ENCODE results near the gene DIPK2B. TPM values are rescaled to one million over a fixed set of nuclear protein-coding genes. Genes with fewer than 3 reads are reported as not detected.

The DIPK2B gene
- total RNA-seq, 4 donors from 2014 or later: 11.6 to 39.1 (median 24.4) TPM

DNA sequence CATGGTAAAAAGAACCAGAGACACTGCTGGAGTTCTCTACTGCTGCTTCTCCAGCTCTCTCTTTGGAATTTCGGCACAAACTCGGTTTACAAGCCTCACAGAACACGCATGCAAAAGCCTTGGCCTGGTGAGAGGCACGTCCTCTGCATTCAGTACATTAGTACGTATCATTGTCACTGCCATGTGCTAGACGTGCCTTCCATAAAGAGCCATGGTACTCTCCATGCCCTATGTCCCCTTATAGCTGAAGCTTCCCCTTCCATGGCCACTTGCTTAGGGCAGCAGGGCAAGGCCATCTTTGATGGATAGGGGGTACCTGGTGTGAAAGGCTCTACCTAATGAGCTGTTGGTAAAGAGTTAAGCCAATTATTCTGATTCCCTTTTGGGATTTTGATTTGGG lies 35.0 kb downstream of the DIPK2B start:
- no peak overlapping the region for H3K4me3 ChIP-seq (replicated peaks in 1 of 3)
- intact Hi-C loops (cut with DNase I): no loop called here
- 93% methylated on average over 6 of the region's 6 CpGs; no CpG with 5 or more reads in 1 of the 2 donors for WGBS, 2 donors
- no peaks in the 10 kb centered on the region for H3K36me3 ChIP-seq
- H3K27ac ChIP-seq: no peak overlapping the region
- H3K4me1 ChIP-seq: no peaks in the 10 kb centered on the region
- DNase-seq: no peak
- TF ChIP-seq POLR2A (IDR thresholded peaks at IDR 0.05): no peak
- TF ChIP-seq, protein P1, sequence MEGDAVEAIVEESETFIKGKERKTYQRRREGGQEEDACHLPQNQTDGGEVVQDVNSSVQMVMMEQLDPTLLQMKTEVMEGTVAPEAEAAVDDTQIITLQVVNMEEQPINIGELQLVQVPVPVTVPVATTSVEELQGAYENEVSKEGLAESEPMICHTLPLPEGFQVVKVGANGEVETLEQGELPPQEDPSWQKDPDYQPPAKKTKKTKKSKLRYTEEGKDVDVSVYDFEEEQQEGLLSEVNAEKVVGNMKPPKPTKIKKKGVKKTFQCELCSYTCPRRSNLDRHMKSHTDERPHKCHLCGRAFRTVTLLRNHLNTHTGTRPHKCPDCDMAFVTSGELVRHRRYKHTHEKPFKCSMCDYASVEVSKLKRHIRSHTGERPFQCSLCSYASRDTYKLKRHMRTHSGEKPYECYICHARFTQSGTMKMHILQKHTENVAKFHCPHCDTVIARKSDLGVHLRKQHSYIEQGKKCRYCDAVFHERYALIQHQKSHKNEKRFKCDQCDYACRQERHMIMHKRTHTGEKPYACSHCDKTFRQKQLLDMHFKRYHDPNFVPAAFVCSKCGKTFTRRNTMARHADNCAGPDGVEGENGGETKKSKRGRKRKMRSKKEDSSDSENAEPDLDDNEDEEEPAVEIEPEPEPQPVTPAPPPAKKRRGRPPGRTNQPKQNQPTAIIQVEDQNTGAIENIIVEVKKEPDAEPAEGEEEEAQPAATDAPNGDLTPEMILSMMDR (IDR thresholded peaks at IDR 0.05): no peak
- H3K9me3 ChIP-seq: no peaks in the 10 kb centered on the region
- H3K27me3 ChIP-seq: no peaks in the 10 kb centered on the region

DNA sequence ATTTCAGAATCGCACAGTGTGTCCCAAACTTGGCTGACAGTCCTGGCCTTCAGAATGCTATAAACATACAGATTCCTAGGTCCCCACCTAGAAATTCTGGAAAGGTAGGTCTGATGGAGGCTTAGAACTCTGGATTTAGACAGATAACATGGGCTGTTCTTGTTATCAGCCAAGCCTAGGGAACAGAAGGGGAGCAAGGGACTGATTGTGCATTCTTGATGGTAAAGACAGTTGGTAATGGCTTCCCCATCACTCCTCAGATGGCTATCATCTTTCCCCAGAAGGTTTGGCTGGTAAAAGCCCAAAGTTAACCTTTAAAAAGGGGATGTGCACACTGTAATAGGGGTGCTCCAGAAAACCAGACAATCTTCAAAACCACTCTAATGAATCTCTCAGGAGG lies 35.7 kb downstream of the DIPK2B start:
- intact Hi-C loops (cut with DNase I): no loop called here
- Histone ChIP-seq H3K36me3 (no peaks in the 10 kb centered on the region), H3K4me1 (no peaks in the 10 kb centered on the region), H3K27me3 (no peaks in the 10 kb centered on the region), H3K27ac (no peak overlapping the region), H3K4me3 (replicated peaks in 1 of 3) (no peak overlapping the region), H3K9me3 (no peaks in the 10 kb centered on the region)
- TF ChIP-seq, protein P1 (IDR thresholded peaks at IDR 0.05): no peak
- TF ChIP-seq POLR2A (IDR thresholded peaks at IDR 0.05): no peak
- WGBS, 2 donors: 85 to 100% methylated on average over 1 of the region's 1 CpG
- DNase-seq: no peak

DNA sequence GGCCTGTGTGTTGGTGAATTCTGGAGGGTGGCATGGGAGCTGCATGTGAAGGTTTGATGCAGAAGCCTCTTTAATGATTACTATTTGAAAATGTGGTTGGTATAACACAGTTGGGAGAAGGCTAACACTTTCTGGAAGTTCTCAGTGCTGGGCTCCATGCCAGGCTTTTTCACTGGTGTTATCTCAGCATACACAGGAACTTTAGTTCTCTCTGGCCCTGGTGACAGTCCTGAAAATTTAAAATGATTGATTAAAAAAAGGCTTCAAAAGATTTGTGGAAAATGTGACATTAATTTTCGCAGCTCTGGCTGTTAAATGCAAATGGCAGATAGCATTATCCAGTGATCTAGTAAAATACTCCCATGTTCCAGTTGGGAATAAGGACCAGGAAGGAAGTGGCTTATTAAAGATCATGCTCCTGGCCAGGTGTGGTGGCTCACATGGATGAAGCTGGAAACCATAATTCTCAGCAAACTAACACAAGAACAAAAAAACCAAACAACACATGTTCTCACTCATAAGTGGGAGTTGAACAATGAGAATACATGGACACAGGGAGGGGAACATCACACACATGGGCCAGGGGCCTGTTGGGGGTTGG lies 36.6 kb downstream of the DIPK2B start:
- DNase-seq: peak; percentile 57 to 64
- Histone ChIP-seq H3K9me3 (no peaks in the 10 kb centered on the region), H3K4me1 (no peaks in the 10 kb centered on the region), H3K27me3 (no peaks in the 10 kb centered on the region), H3K4me3 (replicated peaks in 1 of 3) (no peak overlapping the region), H3K27ac (no peak overlapping the region), H3K36me3 (no peaks in the 10 kb centered on the region)
- TF ChIP-seq, protein P1 (IDR thresholded peaks at IDR 0.05): no peak
- no peak for TF ChIP-seq POLR2A (IDR thresholded peaks at IDR 0.05)
- intact Hi-C loops (cut with DNase I): no loop called here
- WGBS, 2 donors: 69 to 86% methylated on average over 1 of the region's 1 CpG

DNA sequence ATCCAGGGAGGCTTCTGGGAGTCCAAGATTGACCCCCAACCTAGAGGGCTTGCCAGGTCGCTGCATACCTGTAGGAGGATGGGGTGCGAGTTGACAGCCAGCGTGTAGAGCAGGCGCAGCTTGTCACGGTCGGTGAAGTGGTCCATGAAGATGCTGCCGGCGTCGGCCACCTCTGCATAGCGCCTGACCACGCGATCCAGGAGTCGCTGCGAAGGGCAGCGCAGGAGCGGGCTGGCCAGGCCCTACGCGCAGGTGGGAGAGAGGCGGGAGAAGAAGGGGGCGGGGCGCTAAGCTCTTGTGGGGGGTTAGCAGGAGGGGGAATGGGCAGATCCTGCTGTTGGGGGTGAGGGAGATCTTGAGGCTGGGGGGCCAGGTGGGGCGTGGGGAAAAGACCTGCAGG lies 43.0 kb downstream of the DIPK2B start:
- no peak overlapping the region for H3K27ac ChIP-seq

DNA sequence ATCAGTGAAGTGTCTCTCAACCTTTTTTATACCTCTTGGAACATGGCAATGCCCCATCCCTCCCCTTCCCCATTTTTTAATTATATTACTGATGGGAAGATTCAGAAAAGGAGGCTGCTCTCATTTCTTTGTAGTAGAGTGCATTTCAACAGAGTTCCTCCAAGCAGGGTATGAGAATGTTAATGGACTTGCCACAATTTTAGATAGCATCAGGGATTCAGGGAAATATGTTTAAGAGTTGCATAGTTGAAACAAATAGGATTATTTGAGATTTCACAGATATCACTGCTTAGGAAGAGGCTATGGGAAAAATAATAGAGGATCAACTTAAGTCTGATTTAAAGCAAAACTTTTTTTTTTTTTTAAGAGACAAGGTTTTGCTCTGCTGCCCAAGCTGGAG lies 46.2 kb downstream of the DIPK2B start:
- Histone ChIP-seq H3K36me3 (no peaks in the 10 kb centered on the region), H3K27ac (no peak overlapping the region), H3K4me3 (replicated peaks in 1 of 3) (no peak overlapping the region), H3K27me3 (no peaks in the 10 kb centered on the region), H3K9me3 (no peaks in the 10 kb centered on the region), H3K4me1 (no peaks in the 10 kb centered on the region)
- TF ChIP-seq POLR2A (IDR thresholded peaks at IDR 0.05): no peak
- TF ChIP-seq, protein P1 (IDR thresholded peaks at IDR 0.05): no peak
- intact Hi-C loops (cut with DNase I): no loop called here
- DNase-seq: no peak

More for the DNA sequence above, 43.0 kb downstream of the DIPK2B start:
- no peaks in the 10 kb centered on the region for H3K4me1 ChIP-seq
- intact Hi-C loops (cut with DNase I): no loop called here
- TF ChIP-seq POLR2A (IDR thresholded peaks at IDR 0.05): no peak
- TF ChIP-seq, protein P1 (IDR thresholded peaks at IDR 0.05): no peak
- WGBS, 2 donors: 78 to 93% methylated on average over 4 to 16 of the region's 22 CpGs
- H3K36me3 ChIP-seq: no peaks in the 10 kb centered on the region
- H3K9me3 ChIP-seq: no peaks in the 10 kb centered on the region
- DNase-seq: no peak
- no peak overlapping the region for H3K4me3 ChIP-seq (replicated peaks in 1 of 3)
- H3K27me3 ChIP-seq: no peaks in the 10 kb centered on the region
